B cell (primary cell): ENCODE data around the gene MBP. TPM values are rescaled to one million over a fixed set of nuclear protein-coding genes. Genes with fewer than 3 reads are reported as not detected.
A peak's percentile ranks its signal among the peaks of the same experiment; 100 is the strongest.

Source experiments
- ATAC-seq: fragments of 200-7000 bp; cut with Tn5 transposase; one replicate; pipeline ENCODE4 v1.10.0; 2021; ENCODE audit warnings: low read depth, mild to moderate bottlenecking, moderate number of reproducible peaks, moderate library complexity
- CTCF ChIA-PET: fragments of 350-600 bp; sonication (Branson Sonifier 250); formaldehyde crosslinking; loops from one replicate; lab custom pipeline; 2021; ENCODE audit warnings: antibody characterized with exemption, inconsistent platforms; lab: Charles Lee
- POLR2A ChIA-PET: fragments of 350-600 bp; sonication (Branson Sonifier 250); formaldehyde crosslinking; loops from one replicate; lab custom pipeline; 2021; ENCODE audit warnings: antibody characterized with exemption; lab: Charles Lee
- DNase-seq: peaks from one replicate; pipeline ENCODE4 v3.0.0; 2013
- H2AFZ ChIP-seq: 2 replicates; pipeline ENCODE4 v1.6.1; 2012; ENCODE audit warnings: mild to moderate bottlenecking, low read depth, low read length; ENCODE audit not compliant: insufficient read depth, poor library complexity, severe bottlenecking
- H3K27ac ChIP-seq, 2 donors: 1 replicate in 1 of 2; 2 replicates in 1 of 2; pipeline ENCODE4 v1.5.1; 2012 to 2013; ENCODE audit warnings: low read length in 2 of 2, mild to moderate bottlenecking in 2 of 2, moderate library complexity in 1 of 2
- H3K27me3 ChIP-seq, 4 experiments: fragments of 200-600 bp in 1 of 4; sonication (generic) in 1 of 4; replicated peaks in 1 of 4; 1 replicate in 2 of 4; 2 replicates in 2 of 4; pipeline versions ENCODE4 v1.6.1 to v1.7.0; 2013 to 2016; ENCODE audit warnings: low read length in 3 of 4, mild to moderate bottlenecking in 2 of 4, mixed read lengths in 1 of 4, moderate library complexity in 1 of 4; ENCODE audit not compliant: insufficient read depth in 4 of 4, control insufficient read depth in 3 of 4; ENCODE audit errors: control extremely low read depth in 1 of 4
- H3K36me3 ChIP-seq, 2 experiments: replicated peaks in 1 of 2; 1 replicate in 1 of 2; 2 replicates in 1 of 2; pipeline versions ENCODE4 v1.6.1 to v1.7.1; 2013; ENCODE audit warnings: low read length in 1 of 2; ENCODE audit not compliant: insufficient read depth in 2 of 2, control insufficient read depth in 1 of 2; ENCODE audit errors: control extremely low read depth in 1 of 2, extremely low read depth in 1 of 2
- H3K4me1 ChIP-seq, 2 donors: fragments of 200-600 bp in 1 of 2; sonication (generic) in 1 of 2; 1 replicate in 1 of 2; 2 replicates in 1 of 2; pipeline versions ENCODE4 v1.5.1 to v1.6.1; 2013 to 2017; ENCODE audit warnings: low read length in 2 of 2; ENCODE audit not compliant: control insufficient read depth in 2 of 2, insufficient read depth in 2 of 2
- H3K4me2 ChIP-seq: replicated peaks from 2 replicates; pipeline ENCODE3; 2012; ENCODE audit warnings: mild to moderate bottlenecking, low read depth, low read length; ENCODE audit not compliant: poor library complexity, severe bottlenecking
- H3K4me3 ChIP-seq, 5 experiments: fragments of 200-600 bp in 1 of 5; sonication (generic) in 1 of 5; 1 replicate in 3 of 5; 2 replicates in 2 of 5; pipeline versions ENCODE4 v1.5.1 to v1.7.0; 2011 to 2016; ENCODE audit warnings: low read length in 4 of 5, mild to moderate bottlenecking in 4 of 5, low read depth in 2 of 5, control low read depth in 1 of 5, moderate library complexity in 1 of 5; ENCODE audit not compliant: insufficient read depth in 1 of 5; ENCODE audit errors: control extremely low read depth in 1 of 5, extremely low read depth in 1 of 5
- H3K79me2 ChIP-seq: fragments of 200-600 bp; sonication (generic); one replicate; pipeline ENCODE4 v1.6.0; 2016; ENCODE audit warnings: low read length; ENCODE audit not compliant: control insufficient read depth, insufficient read depth
- H3K9ac ChIP-seq: fragments of 200-600 bp; sonication (generic); 2 replicates; pipeline ENCODE4 v1.6.1; 2017; ENCODE audit warnings: mild to moderate bottlenecking, low read length, moderate library complexity
- H3K9me3 ChIP-seq, 3 donors: one replicate each; pipeline versions ENCODE4 v1.6.1 to v1.7.1; 2013; ENCODE audit warnings: low read length in 2 of 3; ENCODE audit not compliant: control insufficient read depth in 2 of 3, insufficient read depth in 1 of 3; ENCODE audit errors: control extremely low read depth in 1 of 3
- H4K20me1 ChIP-seq: 2 replicates; pipeline ENCODE4 v1.6.0; 2012; ENCODE audit warnings: mild to moderate bottlenecking, low read length; ENCODE audit not compliant: insufficient read depth, control insufficient read depth, poor library complexity, severe bottlenecking
- H3K27ac Mint-ChIP-seq: one replicate; pipeline ENCODE4 v1.8.0; 2021; ENCODE audit warnings: mixed read lengths
- H3K27me3 Mint-ChIP-seq: one replicate; pipeline ENCODE4 v1.8.0; 2021; ENCODE audit warnings: mixed read lengths
- H3K4me1 Mint-ChIP-seq: one replicate; pipeline ENCODE4 v1.8.0; 2021; ENCODE audit warnings: mixed read lengths
- H3K4me3 Mint-ChIP-seq: one replicate; pipeline ENCODE4 v1.8.0; 2021; ENCODE audit warnings: mixed read lengths
- H3K9me3 Mint-ChIP-seq: one replicate; pipeline ENCODE4 v1.8.0; 2022; ENCODE audit warnings: mixed read lengths; ENCODE audit not compliant: insufficient read depth
- CTCF ChIP-seq: fragments of 200-600 bp; IDR thresholded peaks from one replicate; pipeline ENCODE4 v1.8.0; 2022; ENCODE audit warnings: antibody characterized with exemption, mild to moderate bottlenecking
- EZH2 ChIP-seq: IDR thresholded peaks from 2 replicates; pipeline ENCODE4 v1.6.1; 2012; ENCODE audit warnings: borderline replicate concordance, low read depth, mild to moderate bottlenecking, moderate library complexity, low read length; ENCODE audit not compliant: insufficient read depth, poor library complexity, severe bottlenecking
- WGBS: methylation state at CpG from one replicate; pipeline ENCODE4 v1.1.5; 2013; ENCODE audit warnings: missing lambda C conversion rate; ENCODE audit not compliant: insufficient coverage; 5-methylcytosine and 5-hydroxymethylcytosine counted together
- intact Hi-C: fragments of 100-400 bp; cut with micrococcal nuclease; formaldehyde crosslinking; loops from one replicate; pipeline ENCODE4 v1.10.0; 2022
- polyA plus RNA-seq: library from polyadenylated mRNA; depleted of rRNA; stranded (reverse); fragments of >200 nt; gene quantifications from 2 replicates; pipeline ENCODE4 v1.2.3, GENCODE V29; 2012
- total RNA-seq, 2 donors: library from RNA; stranded (reverse); fragments of 120-200 nt in 1 of 2; gene quantifications; 1 replicate in 1 of 2; 2 replicates in 1 of 2; pipeline versions ENCODE4 v1.2.3 to v1.2.4, GENCODE V29; 2013 to 2022

Gene MBP
- total and polyA plus RNA-seq, 2 donors (not counting 1 experiment from before 2014, with no cell fraction given) = 30.1 to 192 TPM

GRCh38 chr18:77103187-77103850 is 29.3 kb downstream of the MBP start:
- peak overlapping the region; percentile 68 for H3K4me2 ChIP-seq
- intact Hi-C loops = loop anchor here (5.0 kb wide), 1 partner anchor 36 kb away; no protein-coding TSS in a partner anchor
- Mint-ChIP-seq H3K27me3 (no peaks in the 10 kb centered on the region), H3K4me1 (peaks cover 91% of the 10 kb centered on the region), H3K9me3 (no peaks in the 10 kb centered on the region), H3K27ac (no peak overlapping the region), H3K4me3 (no peak overlapping the region)
- peaks cover 0 to 4% (median 0%) of the 10 kb centered on the region in 3 donors for H3K9me3 ChIP-seq
- H4K20me1 ChIP-seq = peaks cover 56% of the 10 kb centered on the region
- no peak overlapping the region for H3K4me3 ChIP-seq
- TF ChIP-seq CTCF = no peak
- TF ChIP-seq EZH2 = no peak
- H3K79me2 ChIP-seq = peaks cover 82% of the 10 kb centered on the region
- H3K9ac ChIP-seq = no peak overlapping the region
- H3K4me1 ChIP-seq = peaks cover 77 to 86% of the 10 kb centered on the region in 2 donors
- DNase-seq (no peak), ATAC-seq (no peak)
- 94% methylated on average over 8 of the region's 14 CpGs for WGBS
- CTCF ChIA-PET = interaction anchor here (1.0 to 2.5 kb wide), 2 partner anchors 38 to 104 kb away, joined by 4 to 9 read pairs; no protein-coding TSS in a partner anchor
- H3K27ac ChIP-seq = peak overlapping the region in 1 of 2 donors; percentile 58
- no peak overlapping the region for H2AFZ ChIP-seq
- POLR2A ChIA-PET = interaction anchor here (1.0 to 1.2 kb wide), 2 partner anchors 23 to 28 kb away, joined by 3 read pairs; no protein-coding TSS in a partner anchor
- H3K27me3 ChIP-seq = no peaks in the 10 kb centered on the region
- peaks cover 0 to 29% of the 10 kb centered on the region in 2 experiments for H3K36me3 ChIP-seq
